ENCODE data around the gene ABCG2.

The ABCG2 gene

GRCh38 chr4:88101165-88101564 lies 57.3 kb downstream of the ABCG2 start:
- no peak for TF ChIP-seq CTCF (IDR thresholded peaks at IDR 0.05; ENCODE audit: low read depth, low read length, missing control alignments)
- no peak for DNase-seq (ENCODE audit: low read depth)
- no peak overlapping the region for H3K4me3 ChIP-seq (ENCODE audit: low read depth, low read length)

DNA sequence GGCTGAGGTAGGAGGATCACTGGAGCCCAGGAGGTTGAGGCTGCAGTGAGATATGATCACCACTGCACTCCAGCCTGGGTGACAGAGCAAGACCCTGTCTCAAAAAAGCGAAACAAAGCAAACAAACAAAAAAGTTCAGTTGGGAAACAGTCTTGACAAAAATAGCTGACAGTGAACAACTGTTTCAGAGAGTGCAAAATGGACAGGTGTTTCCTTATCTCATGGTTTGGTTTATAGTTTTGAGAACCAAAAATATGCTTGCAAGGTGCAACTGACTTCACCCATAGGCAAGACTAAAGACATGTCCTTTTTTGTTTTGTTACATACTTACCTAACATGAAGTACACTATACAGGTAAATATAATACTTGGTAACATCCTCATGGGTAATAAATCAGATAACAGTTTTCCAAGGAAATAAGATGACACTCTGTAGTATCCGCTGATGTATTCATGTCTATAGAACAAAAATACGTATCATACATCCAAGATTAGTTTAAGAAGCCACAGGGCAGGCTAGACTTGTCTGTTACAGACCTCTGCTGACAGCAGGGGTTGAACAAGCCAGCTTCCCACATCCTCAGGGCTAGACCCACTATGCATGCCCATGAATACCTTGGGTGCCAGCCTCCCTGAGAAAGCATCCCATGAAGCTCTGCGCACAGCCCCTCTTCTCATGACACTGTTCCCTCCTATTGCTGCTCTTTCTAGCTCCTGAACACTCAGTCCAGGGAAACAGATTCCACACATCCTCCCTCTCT lies 59.3 kb downstream of the ABCG2 start:
- H3K4me3 ChIP-seq (ENCODE audit: low read depth, low read length) = no peak overlapping the region

DNA sequence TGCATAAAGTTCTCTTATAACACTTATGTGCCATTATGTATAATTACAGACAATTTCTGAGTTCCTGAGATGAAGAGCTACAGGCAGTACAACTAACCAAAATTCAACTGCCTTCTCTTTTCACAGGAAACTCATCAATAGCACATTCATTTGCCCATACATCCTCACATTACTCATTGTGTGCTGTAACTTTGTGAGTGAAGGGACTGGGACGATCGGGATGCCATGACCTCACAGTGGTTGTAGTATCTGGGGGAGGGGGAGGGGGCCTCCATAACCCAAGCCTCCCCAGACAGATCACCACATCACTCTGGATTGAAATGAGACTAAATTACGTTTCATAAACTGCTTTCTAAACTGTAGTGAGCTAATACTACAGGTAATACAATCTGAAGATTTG lies 60.7 kb downstream of the ABCG2 start:
- no peak overlapping the region for H3K4me3 ChIP-seq (ENCODE audit: low read depth, low read length)
- TF ChIP-seq CTCF (IDR thresholded peaks at IDR 0.05; ENCODE audit: low read depth, low read length, missing control alignments) = no peak
- no peak for DNase-seq (ENCODE audit: low read depth)

More for the DNA sequence above, 59.3 kb downstream of the ABCG2 start:
- no peak for DNase-seq (ENCODE audit: low read depth)
- TF ChIP-seq CTCF (IDR thresholded peaks at IDR 0.05; ENCODE audit: low read depth, low read length, missing control alignments) = no peak

DNA sequence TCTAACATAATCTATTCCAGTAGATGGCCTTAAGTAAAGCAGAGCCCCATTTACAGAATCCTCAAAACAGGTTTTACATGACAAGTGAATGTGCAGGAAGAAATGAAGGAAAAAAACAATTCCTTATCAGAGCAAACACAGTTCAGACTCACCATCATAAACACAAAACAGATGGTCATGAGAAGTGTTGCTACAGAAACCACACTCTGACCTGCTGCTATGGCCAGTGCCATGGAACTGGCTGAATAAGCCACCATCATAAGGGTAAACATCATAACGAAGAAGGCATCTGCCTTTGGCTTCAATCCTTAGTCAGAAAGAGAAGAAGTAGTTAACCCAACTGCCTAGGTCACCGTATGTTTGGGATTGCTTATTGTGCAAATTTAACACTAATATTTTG lies 61.1 kb downstream of the ABCG2 start:
- H3K4me3 ChIP-seq (ENCODE audit: low read depth, low read length) = no peak overlapping the region
- no peak for DNase-seq (ENCODE audit: low read depth)
- no peak for TF ChIP-seq CTCF (IDR thresholded peaks at IDR 0.05; ENCODE audit: low read depth, low read length, missing control alignments)

- DNase-seq (ENCODE audit: low read depth) = no peak
- no peak overlapping the region for H3K4me3 ChIP-seq (ENCODE audit: low read depth, low read length)
- no peak for TF ChIP-seq CTCF (IDR thresholded peaks at IDR 0.05; ENCODE audit: low read depth, low read length, missing control alignments)
Observed at GRCh38 chr4:88093874-88094273, 64.6 kb downstream of the ABCG2 start.

DNA sequence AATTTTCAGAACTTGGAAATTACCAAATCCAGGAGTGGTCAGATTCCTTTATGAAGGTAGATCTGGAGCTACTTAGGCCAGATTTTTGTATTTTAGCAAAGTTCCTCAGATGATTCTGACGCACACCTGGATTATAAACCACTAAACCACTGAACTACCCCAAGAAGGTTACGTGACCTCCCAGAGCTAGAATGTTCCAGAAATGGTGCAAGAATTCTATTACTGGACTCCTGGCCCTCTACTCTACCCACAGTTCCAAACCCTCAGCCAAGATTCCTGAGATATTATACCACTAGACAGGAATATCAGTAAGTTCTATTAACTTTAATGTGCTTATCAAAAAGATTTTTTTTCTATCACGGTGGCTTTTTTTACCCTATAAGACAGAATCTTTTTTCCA lies 67.1 kb downstream of the ABCG2 start:
- TF ChIP-seq CTCF (IDR thresholded peaks at IDR 0.05; ENCODE audit: low read depth, low read length, missing control alignments) = no peak
- DNase-seq (ENCODE audit: low read depth) = no peak
- H3K4me3 ChIP-seq (ENCODE audit: low read depth, low read length) = no peak overlapping the region

GRCh38 chr4:88090898-88091297 lies 67.5 kb downstream of the ABCG2 start:
- TF ChIP-seq CTCF (IDR thresholded peaks at IDR 0.05; ENCODE audit: low read depth, low read length, missing control alignments) = no peak
- H3K4me3 ChIP-seq (ENCODE audit: low read depth, low read length) = no peak overlapping the region
- no peak for DNase-seq (ENCODE audit: low read depth)

Measured in GM12864 (cell line).